ENCODE measurements around the gene SEMA3C.

- TF ChIP-seq CTCF (IDR thresholded peaks at IDR 0.05) = no peak
- TF ChIP-seq POLR2A (IDR thresholded peaks at IDR 0.05) = no peak
Measured at GRCh38 chr7:80896906-80897598, 21.8 kb downstream of the SEMA3C start.
